ENCODE results near the gene BCAS1. TPM values are rescaled to one million over a fixed set of nuclear protein-coding genes. Genes with fewer than 3 reads are reported as not detected.

Gene BCAS1
- total RNA-seq, 1 donor from 2014 or later: 0.12 TPM

DNA sequence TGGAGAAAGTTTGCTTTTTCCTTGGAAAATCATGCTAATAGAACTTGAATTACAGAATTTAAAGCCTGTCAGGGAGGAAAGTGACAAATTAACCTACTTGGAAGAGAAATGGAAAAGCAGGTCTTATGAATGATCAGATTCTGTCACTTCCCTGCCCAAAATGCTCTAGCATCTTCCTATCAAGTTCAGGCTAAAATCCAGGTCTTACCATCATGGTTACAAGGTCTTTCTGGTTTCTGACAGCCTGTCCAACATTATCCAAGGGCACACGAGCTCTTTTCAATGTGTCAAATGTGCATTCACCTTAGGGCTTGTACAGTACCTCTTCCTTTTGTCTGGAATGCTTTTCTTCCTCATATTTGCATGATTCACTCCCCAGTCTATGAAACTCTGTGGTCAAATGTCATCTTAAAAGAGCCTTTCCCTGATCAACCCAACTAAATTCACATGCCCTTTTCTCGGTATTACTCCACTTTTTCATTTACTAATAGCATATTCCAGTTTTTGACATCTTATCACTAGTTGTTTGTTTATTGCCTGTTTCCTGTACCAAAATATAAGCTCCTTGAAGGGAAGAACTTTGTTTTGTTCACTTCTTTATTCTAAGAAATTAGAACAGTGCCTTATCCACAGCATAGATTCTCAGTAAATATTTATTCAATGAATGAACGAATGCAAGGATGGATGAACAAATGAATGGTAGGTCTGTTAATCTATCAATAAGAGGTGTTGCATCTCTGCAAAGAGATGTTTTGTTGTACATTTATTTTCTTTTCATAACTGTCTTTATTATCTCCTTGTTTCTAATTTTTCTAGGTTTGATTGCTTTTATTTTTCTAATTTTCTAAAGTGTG, 139.5 kb downstream of the BCAS1 start:
- intact Hi-C loops (cut with micrococcal nuclease): no loop called here

GRCh38 chr20:53929974-53930650, 140.3 kb downstream of the BCAS1 start:
- intact Hi-C loops (cut with micrococcal nuclease): no loop called here

DNA sequence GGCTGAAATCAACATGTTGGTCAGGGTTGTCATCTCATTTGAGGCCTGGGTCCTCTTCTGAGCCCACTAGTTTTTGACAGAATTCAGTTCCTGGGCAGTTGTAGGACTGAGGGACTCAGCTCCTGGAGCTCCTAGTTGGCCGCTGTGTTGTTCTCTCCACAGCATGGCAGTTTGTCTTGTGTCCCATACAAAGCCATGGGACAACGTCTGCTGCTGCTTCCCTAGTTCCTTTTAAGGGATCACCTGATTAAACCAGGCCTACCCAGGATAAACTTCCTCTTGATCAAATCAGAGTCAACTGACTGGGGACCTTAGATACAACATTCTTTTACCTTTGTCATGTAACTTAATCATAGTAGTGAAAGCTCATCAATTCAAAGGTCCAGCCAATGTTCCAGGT, 141.0 kb downstream of the BCAS1 start:
- intact Hi-C loops (cut with micrococcal nuclease): no loop called here

GRCh38 chr20:53927990-53928389, 142.4 kb downstream of the BCAS1 start:
- intact Hi-C loops (cut with micrococcal nuclease): no loop called here

GRCh38 chr20:53926428-53927028, 143.9 kb downstream of the BCAS1 start:
- intact Hi-C loops (cut with micrococcal nuclease): no loop called here

DNA sequence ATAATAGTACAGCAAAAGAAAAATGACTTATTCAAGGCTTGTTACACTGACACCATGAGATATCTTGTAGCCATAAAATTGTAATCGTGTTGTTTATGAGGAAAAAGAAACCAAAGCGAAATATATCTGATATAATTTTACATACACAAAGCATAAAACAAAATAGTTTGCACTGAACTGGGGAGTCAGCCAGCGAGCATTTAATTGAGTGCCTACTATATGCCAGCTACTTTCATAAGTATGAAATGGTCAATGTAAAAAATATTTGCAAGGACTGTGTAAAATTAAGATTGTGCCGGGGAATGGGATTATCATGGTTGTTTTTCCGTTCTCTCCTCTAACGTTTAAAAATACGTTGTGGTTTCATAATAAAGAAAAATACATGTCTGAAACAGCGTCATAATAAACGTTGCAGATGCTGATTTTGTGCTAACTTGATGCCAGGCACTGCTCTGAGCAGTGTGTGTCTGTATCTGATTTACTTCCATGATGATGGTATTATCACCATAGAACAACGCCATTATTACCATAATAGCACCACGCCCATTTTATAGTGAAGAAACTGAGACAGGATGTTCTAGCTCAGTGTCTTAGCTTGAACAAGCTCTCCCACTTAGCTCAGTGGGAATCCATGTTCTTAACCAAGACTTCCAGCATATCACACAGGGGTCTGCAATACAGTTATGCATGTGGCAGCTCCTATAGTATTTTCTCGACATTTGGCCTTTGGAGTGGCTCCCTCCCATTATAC, 144.6 kb downstream of the BCAS1 start:
- intact Hi-C loops (cut with micrococcal nuclease): no loop called here

DNA sequence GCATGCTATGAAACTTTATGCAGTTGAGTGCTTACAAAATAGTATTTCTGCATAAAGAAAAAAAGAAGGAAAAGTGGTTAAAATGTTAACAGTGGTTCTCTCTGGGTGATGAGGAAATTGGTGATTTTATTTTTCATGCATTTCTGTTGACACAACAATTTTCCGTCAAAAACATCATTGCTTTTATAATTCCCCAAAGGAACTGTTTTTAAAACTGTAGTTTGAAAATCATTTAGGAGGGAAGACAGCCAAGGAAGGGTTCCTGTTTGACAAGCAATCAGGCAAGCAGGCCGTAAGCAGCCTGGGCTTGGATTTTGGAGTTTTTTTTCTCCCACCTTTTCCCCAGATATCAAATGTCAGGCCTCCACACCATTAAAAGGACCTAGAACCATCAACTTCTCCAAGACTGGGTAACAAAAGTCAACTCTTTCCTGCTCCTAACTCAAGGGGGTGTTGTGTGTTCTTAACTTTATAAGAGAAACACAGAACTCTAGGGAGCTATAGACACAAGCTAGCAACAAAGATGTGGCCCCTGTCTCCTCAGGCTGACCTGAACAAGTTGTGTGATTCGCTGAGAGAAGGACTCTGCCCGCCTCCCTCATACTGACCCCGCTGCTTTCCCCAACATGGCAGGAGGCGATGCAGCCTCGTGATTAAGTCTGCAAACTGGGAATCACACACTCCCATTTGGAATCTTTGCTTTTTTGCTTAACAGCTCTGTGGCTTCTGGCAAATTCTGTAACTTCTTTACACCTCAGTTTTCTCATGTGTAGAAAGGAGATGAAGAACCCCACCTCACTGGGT, 146.6 kb downstream of the BCAS1 start:
- intact Hi-C loops (cut with micrococcal nuclease): no loop called here

GRCh38 chr20:53922901-53923314, 147.5 kb downstream of the BCAS1 start:
- intact Hi-C loops (cut with micrococcal nuclease): no loop called here

DNA sequence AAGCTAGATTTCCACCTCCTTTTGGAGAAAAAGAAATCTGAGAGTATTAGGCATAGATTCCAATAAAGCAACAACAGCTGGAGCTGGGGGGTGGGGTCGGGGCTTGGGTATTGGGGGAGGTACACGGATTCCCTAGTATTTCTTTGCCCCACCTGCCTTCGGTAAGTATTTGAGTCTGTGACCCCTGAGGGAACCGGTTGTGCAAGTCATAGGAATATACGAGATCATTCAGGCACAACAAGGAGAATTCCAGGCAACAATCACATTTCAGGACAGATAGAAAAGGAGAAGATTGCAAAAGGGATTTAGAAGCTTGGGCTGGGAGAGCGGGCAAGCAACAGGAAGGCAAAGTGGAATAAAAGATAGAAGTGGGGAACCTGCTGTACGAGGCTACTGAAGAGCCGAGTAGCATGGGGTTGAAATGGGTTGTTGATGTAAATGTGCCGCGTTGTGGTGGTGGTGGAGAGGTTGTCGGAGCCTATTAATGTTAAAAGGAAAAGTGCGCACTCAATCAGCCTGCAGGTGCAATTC, 148.9 kb downstream of the BCAS1 start:
- intact Hi-C loops (cut with micrococcal nuclease): no loop called here

DNA sequence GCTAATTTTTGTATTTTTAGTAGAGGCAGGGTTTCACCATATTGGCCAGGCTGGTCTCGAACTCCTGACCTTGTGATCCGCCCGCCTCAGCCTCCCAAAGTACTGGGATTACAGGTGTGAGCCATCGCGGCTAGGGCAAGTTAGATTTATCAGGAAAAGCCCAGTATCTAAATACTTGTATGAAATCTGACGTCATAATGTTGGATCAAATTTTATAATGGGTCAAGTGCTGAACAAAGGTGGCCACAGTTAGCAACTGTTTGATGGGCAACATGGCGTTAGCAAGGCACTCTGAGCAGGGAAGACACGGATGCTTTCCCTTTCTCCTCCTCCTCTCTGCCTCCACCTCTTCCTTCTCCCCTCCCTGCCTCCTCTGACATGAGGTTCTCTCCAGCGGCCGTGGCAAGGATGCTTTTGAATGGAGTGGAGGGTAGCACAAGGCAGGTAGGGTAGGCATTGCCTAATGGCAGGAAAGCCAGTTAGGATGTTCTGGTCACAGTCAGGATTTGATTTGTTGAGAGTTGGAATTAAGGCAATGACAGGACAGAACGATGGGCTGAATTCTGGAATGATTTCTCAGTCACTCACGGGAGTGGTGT, 149.6 kb downstream of the BCAS1 start:
- intact Hi-C loops (cut with micrococcal nuclease): no loop called here

DNA sequence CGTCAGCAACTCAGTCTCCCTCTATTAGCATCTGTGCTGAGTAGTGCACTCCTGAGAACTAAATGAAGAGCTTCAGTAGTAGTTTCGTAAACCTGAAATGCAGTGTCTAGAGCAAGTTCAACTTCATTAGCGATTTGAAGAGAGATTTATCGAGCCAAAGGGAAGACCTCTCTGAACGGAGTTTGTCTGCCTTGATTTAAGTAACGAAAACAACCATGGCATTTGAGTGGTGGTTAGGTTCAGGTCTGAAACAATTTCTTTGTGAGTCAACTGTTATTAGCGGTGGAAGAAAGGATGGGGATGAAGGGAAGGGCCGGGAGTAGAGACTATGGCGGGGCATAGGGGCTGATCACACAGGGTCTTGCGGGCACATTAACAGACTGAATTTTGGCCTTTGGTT, 150.5 kb downstream of the BCAS1 start:
- intact Hi-C loops (cut with micrococcal nuclease): loop anchor here (5.0 kb wide), 1 partner anchor 233 kb away; no protein-coding TSS in a partner anchor

DNA sequence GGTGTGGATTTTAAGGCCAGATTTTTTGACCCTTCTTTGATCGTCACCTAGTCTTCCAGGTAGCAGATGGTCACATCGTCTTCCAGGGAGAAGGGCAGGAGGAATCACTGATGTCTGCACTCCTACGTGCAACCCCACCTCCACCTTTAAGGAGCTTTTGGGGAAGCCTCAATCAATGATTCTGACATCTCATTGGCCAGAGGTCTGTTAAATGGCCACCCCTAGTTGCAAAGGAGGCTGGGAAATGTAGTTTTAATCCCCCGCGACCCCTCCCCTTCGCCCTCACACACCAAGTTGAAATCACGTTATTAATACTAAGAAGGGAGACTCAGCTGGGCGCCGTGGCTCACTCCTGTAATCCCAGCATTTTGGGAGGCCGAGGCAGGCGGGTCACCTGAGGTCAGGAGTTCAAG, 151.4 kb downstream of the BCAS1 start:
- intact Hi-C loops (cut with micrococcal nuclease): loop anchor here (5.0 kb wide), 1 partner anchor 232 kb away; no protein-coding TSS in a partner anchor

- intact Hi-C loops (cut with micrococcal nuclease): loop anchor here (5.0 kb wide), 1 partner anchor 231 kb away; no protein-coding TSS in a partner anchor
These were observed 152.4 kb downstream of the BCAS1 start for GRCh38 chr20:53918020-53918311.

- intact Hi-C loops (cut with micrococcal nuclease): loop anchor here (5.0 kb wide), 1 partner anchor 230 kb away; no protein-coding TSS in a partner anchor
These were observed 153.0 kb downstream of the BCAS1 start for GRCh38 chr20:53917145-53918019.

DNA sequence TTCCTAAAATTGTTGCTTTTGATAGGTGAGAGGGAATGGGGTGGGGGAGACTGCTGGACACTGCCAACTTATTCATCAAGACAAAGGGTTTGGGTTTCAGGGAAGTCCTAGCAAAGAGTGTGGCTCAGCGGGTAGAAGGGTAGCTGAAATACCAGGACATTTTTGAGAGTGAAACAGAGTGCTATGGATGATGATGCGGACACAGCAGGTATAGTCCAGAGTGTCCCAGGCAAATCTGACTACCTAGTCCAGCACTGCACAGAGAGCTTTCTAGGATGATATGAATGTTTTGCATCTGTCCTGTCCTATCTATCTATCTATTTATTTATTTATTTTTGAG, 154.3 kb downstream of the BCAS1 start:
- intact Hi-C loops (cut with micrococcal nuclease): loop anchor here (5.0 kb wide), 1 partner anchor 229 kb away; no protein-coding TSS in a partner anchor

DNA sequence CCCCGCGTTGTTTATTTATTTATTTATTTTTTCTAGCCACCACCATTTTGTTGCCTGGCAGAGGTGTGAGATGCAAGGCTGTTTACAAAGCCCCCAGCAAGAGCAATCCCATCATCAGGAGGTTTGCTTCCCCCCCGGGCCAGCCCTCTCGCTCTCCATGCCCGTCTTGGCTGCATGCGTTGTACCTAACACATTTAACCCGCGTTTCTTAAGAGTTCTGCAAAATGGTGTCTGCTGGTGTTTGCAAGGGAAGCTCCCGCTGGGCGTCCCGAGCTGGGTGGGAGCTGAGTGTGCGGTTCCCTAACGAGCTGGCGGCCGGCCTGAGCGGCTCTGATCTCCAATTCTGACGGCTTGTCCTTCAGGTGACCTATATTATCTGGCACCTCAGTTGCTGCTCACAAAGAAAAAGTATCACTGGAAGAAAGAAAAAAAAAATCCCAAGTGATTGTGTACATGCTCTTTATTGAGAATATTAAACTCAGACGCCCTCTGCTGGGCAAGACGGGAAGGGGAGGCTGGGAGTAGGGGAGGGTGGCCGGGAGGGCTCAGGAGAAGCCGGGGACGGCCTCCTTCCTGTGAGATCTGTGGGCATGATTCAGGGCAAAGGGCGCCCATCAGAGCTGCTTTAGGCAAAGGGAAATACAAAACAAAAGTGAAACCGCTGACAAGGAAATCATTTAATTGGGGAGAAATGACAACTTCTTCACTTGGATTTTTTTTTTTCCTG, 154.8 kb downstream of the BCAS1 start:
- intact Hi-C loops (cut with micrococcal nuclease): loop anchor here (1.0 to 5.0 kb wide), 13 partner anchors 16 to 337 kb away; no protein-coding TSS in a partner anchor

DNA sequence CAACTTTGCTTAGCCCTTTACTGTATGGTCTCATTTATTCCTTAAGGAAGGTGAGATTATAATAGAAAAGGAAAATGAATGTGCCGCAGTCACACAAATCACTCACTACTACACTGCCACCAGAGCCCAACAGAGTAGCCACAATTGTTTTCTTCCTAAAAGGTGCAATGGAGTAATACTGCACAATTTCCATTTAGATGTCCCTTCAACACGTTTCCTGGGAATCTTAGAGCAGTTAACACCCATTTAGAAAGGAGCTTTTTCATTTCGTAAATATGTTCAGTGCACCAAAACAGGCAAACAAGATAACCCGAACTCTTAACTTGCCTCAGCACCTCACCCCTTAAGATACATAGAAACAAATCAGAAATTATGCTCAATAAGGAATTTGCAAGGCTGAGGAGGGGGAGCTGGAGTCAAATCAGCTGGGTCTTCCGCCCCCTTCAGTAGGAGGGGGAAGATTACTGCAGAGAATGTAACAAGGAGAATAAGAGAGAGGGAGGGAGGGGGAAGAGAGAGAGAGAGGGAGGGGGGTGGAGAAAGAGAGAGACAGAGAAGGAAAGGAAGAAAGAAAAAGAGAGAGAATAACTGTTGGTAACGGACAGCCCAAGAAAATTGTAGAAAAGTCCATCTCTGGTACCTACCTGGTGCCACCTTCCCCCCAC, 155.5 kb downstream of the BCAS1 start:
- intact Hi-C loops (cut with micrococcal nuclease): loop anchor here (1.0 to 5.0 kb wide), 13 partner anchors 16 to 337 kb away; no protein-coding TSS in a partner anchor
